Activated CD8-positive, alpha-beta memory T cell treated with anti-CD3 and anti-CD28 coated beads for 36 hours (primary cell): ENCODE data around the gene PER1. TPM values are rescaled to one million over a fixed set of nuclear protein-coding genes. Genes with fewer than 3 reads are reported as not detected.

Experiments used
- CTCF ChIA-PET: fragments of 350-600 bp; sonication (Branson Sonifier 250); formaldehyde crosslinking; loops from one replicate; lab custom pipeline; 2021; ENCODE audit warnings: antibody characterized with exemption; lab: Charles Lee
- POLR2A ChIA-PET: fragments of 350-600 bp; sonication (Branson Sonifier 250); formaldehyde crosslinking; loops from one replicate; lab custom pipeline; 2021; ENCODE audit warnings: antibody characterized with exemption; lab: Charles Lee
- total RNA-seq, 2 experiments: library from RNA; stranded (reverse); gene quantifications; one replicate each; pipeline ENCODE4 v1.2.3, GENCODE V29; 2021

Gene PER1
- 10 to 100 TPM; 43.1 to 45.4 TPM for total RNA-seq

GRCh38 chr17:8152112-8152775 is at the start of gene PER1:
Gene PER1 (minus strand): TSS chr17:8152404. CDS start chr17:8150706, 1,698 bp downstream.
- CTCF ChIA-PET = interaction anchor here (1.0 to 3.3 kb wide), 4 partner anchors 14 to 73 kb away, joined by 3 to 17 read pairs (median 4); no protein-coding TSS in a partner anchor
- POLR2A ChIA-PET = interaction anchor here (0.8 to 2.4 kb wide), 7 partner anchors 12 to 36 kb away, joined by 3 to 11 read pairs (median 5); partner anchors contain the start of gene HES7

- ChIA-PET CTCF (interaction anchor here (0.7 to 0.8 kb wide), 2 partner anchors 7 to 32 kb away, joined by 3 read pairs; no protein-coding TSS in a partner anchor), POLR2A (interaction anchor here (1.1 to 1.6 kb wide), 3 partner anchors 7 to 31 kb away, joined by 3 to 4 read pairs (median 3); no protein-coding TSS in a partner anchor)
Observed at GRCh38 chr17:8192070-8192815, 40.0 kb upstream of the PER1 start.

- ChIA-PET POLR2A (interaction anchor here (0.6 to 1.5 kb wide), 6 partner anchors 9 to 71 kb away, joined by 3 to 14 read pairs (median 6); partner anchors contain the start of gene PFAS), CTCF (interaction anchor here (0.7 to 5.9 kb wide), 4 partner anchors 19 to 111 kb away, joined by 3 to 60 read pairs (median 4); no protein-coding TSS in a partner anchor)
Observed at GRCh38 chr17:8190506-8190905, 38.3 kb upstream of the PER1 start.

- ChIA-PET POLR2A (interaction anchor here (0.6 to 1.5 kb wide), 9 partner anchors 8 to 975 kb away, joined by 3 to 14 read pairs (median 3); partner anchors contain the start of gene PFAS), CTCF (interaction anchor here (0.7 to 5.9 kb wide), 8 partner anchors 10 to 71 kb away, joined by 3 to 60 read pairs (median 4); partner anchors contain the start of gene PFAS)
Observed at GRCh38 chr17:8189711-8190477, 37.7 kb upstream of the PER1 start, which contains the start of gene BORCS6. Gene BORCS6 (minus strand): TSS chr17:8190180. CDS start chr17:8190140, 40 bp downstream.

GRCh38 chr17:8189041-8189710 is 37.0 kb upstream of the PER1 start:
- CTCF ChIA-PET = interaction anchor here (0.7 to 5.9 kb wide), 9 partner anchors 11 to 99 kb away, joined by 3 to 60 read pairs (median 4); partner anchors contain the start of genes PFAS and RANGRF

GRCh38 chr17:8188263-8188839 is 36.1 kb upstream of the PER1 start:
- CTCF ChIA-PET = interaction anchor here (0.6 to 5.9 kb wide), 10 partner anchors 12 to 100 kb away, joined by 3 to 60 read pairs (median 4); partner anchors contain the start of genes ALOXE3, PFAS and RANGRF
- POLR2A ChIA-PET = interaction anchor here (0.5 to 1.9 kb wide), 9 partner anchors 15 to 70 kb away, joined by 3 to 11 read pairs (median 4); partner anchors contain the start of genes AURKB and PER1

More at GRCh38 chr17:8189041-8189710, 37.0 kb upstream of the PER1 start:
- POLR2A ChIA-PET = interaction anchor here (0.5 to 1.9 kb wide), 11 partner anchors 8 to 975 kb away, joined by 3 to 14 read pairs (median 4); partner anchors contain the start of genes AURKB and PFAS

GRCh38 chr17:8187517-8188262 is 35.5 kb upstream of the PER1 start:
- ChIA-PET POLR2A (interaction anchor here (0.6 to 1.9 kb wide), 9 partner anchors 14 to 69 kb away, joined by 3 to 11 read pairs (median 5); partner anchors contain the start of genes AURKB, CTC1 and PER1), CTCF (interaction anchor here (0.9 to 5.9 kb wide), 8 partner anchors 22 to 68 kb away, joined by 3 to 60 read pairs (median 4); partner anchors contain the start of gene ALOXE3)

- POLR2A ChIA-PET = interaction anchor here (0.7 to 1.9 kb wide), 6 partner anchors 14 to 68 kb away, joined by 3 to 11 read pairs (median 6); partner anchors contain the start of genes AURKB and CTC1
- CTCF ChIA-PET = interaction anchor here (1.0 to 5.9 kb wide), 11 partner anchors 21 to 67 kb away, joined by 3 to 60 read pairs (median 4); partner anchors contain the start of genes ALOXE3 and CTC1
Observed at GRCh38 chr17:8186787-8187516, 34.7 kb upstream of the PER1 start.

- ChIA-PET POLR2A (interaction anchor here (1.0 to 1.8 kb wide), 3 partner anchors 13 to 67 kb away, joined by 3 to 9 read pairs (median 6); partner anchors contain the start of gene CTC1), CTCF (interaction anchor here (1.0 to 5.9 kb wide), 9 partner anchors 21 to 67 kb away, joined by 3 to 60 read pairs (median 5); partner anchors contain the start of genes ALOXE3 and CTC1)
Observed at GRCh38 chr17:8186446-8186786, 34.2 kb upstream of the PER1 start.

GRCh38 chr17:8185582-8186445 is 33.6 kb upstream of the PER1 start:
- CTCF ChIA-PET = interaction anchor here (1.0 to 5.9 kb wide), 8 partner anchors 22 to 66 kb away, joined by 3 to 60 read pairs (median 5); partner anchors contain the start of genes ALOXE3 and CTC1

GRCh38 chr17:8176998-8177731 is 25.0 kb upstream of the PER1 start:
- ChIA-PET CTCF (interaction anchor here (0.6 to 0.7 kb wide), 2 partner anchors 17 to 38 kb away, joined by 3 read pairs; no protein-coding TSS in a partner anchor), POLR2A (interaction anchor here (0.6 to 1.4 kb wide), 3 partner anchors 10 to 58 kb away, joined by 3 to 10 read pairs (median 4); no protein-coding TSS in a partner anchor)

More at GRCh38 chr17:8185582-8186445, 33.6 kb upstream of the PER1 start:
- POLR2A ChIA-PET = interaction anchor here (1.0 to 1.8 kb wide), 3 partner anchors 12 to 67 kb away, joined by 3 to 9 read pairs (median 6); partner anchors contain the start of gene CTC1

- POLR2A ChIA-PET = interaction anchor here (0.6 to 1.4 kb wide), 4 partner anchors 9 to 57 kb away, joined by 3 to 10 read pairs (median 4); no protein-coding TSS in a partner anchor
- CTCF ChIA-PET = interaction anchor here (0.7 to 1.0 kb wide), 2 partner anchors 18 to 58 kb away, joined by 3 read pairs; partner anchors contain the start of gene ALOXE3
Observed at GRCh38 chr17:8176197-8176940, 24.2 kb upstream of the PER1 start, which contains the start of gene TMEM107. Gene TMEM107 (minus strand): TSS chr17:8176380. CDS start chr17:8176286, 94 bp downstream.
